GM23248 (cell line): ENCODE data around the gene ZNF302.

Source experiments
- EZH2 ChIP-seq: fragments of 200-600 bp; sonication (generic); IDR thresholded peaks from 2 replicates; pipeline ENCODE4 v1.6.1; 2018; ENCODE audit warnings: antibody characterized with exemption, mild to moderate bottlenecking; ENCODE audit not compliant: insufficient read depth, poor library complexity, severe bottlenecking
- EZH2phosphoT487 ChIP-seq: fragments of 200-600 bp; sonication (generic); IDR thresholded peaks from 2 replicates; pipeline ENCODE4 v1.6.1; 2018; ENCODE audit warnings: antibody characterized with exemption, moderate library complexity, mild to moderate bottlenecking, low read depth; ENCODE audit not compliant: insufficient read depth

DNA sequence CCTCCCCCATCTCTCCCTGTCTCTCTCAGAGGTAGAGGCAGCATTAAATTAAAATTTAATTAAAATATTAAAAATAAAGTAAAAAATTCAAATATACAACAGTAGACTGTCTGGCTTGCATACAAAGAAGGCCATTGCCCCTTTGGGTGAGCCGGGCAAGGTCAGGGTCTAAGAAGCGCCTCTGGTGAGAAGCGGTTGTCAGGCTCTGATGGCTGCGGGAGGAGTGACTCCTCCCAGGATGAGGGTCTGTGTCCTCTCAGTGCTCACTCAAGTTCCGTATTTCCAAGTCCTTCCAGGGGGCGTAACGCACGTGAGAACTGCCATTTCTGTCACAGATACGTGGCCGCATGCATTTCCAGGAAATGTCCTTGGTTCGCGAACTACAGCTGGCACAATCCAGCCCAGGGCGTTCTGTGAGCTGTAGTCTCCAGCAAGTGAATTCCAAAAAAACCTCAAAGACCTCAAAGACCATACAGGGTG is 55.8 kb downstream of the ZNF302 start:
- TF ChIP-seq EZH2, result no peak
- no peak for TF ChIP-seq EZH2phosphoT487
